Activated T-cell treated with anti-CD3 and anti-CD28 coated beads for 4 hours (primary cell): ENCODE data around the gene SSBP4.

Experiments
- DNase-seq: peaks from one replicate; pipeline ENCODE4 v3.0.0-alpha.2; 2020

The SSBP4 gene

GRCh38 chr19:18446145-18446810 is 27.1 kb downstream of the SSBP4 start:
- no peak for DNase-seq

GRCh38 chr19:18446811-18447359 is 27.7 kb downstream of the SSBP4 start:
- DNase-seq: no peak

GRCh38 chr19:18449552-18449951 is 30.4 kb downstream of the SSBP4 start:
- no peak for DNase-seq

GRCh38 chr19:18450021-18450930 is 31.1 kb downstream of the SSBP4 start:
- no peak for DNase-seq

- DNase-seq: peak; percentile 84
These were observed 32.0 kb downstream of the SSBP4 start for GRCh38 chr19:18450931-18451836.

GRCh38 chr19:18452386-18452785 is 33.2 kb downstream of the SSBP4 start:
- DNase-seq: no peak

- no peak for DNase-seq
These were observed 34.2 kb downstream of the SSBP4 start for GRCh38 chr19:18453269-18454024.

- no peak for DNase-seq
These were observed 37.1 kb downstream of the SSBP4 start for GRCh38 chr19:18456279-18456678.

- no peak for DNase-seq
These were observed 37.8 kb downstream of the SSBP4 start for GRCh38 chr19:18456974-18457373.

GRCh38 chr19:18457483-18458331 is 38.5 kb downstream of the SSBP4 start:
- no peak for DNase-seq

GRCh38 chr19:18460900-18461299 is 41.7 kb downstream of the SSBP4 start:
- DNase-seq: no peak

GRCh38 chr19:18461471-18461870 is 42.3 kb downstream of the SSBP4 start:
- DNase-seq: no peak

- DNase-seq: no peak
These were observed 45.4 kb downstream of the SSBP4 start for GRCh38 chr19:18464646-18465045.

- DNase-seq: no peak
These were observed 46.2 kb downstream of the SSBP4 start for GRCh38 chr19:18465214-18465963.

- DNase-seq: no peak
These were observed 46.8 kb downstream of the SSBP4 start for GRCh38 chr19:18465964-18466339.

- DNase-seq: no peak
These were observed 47.2 kb downstream of the SSBP4 start for GRCh38 chr19:18466354-18466753.

- no peak for DNase-seq
These were observed 48.8 kb downstream of the SSBP4 start for GRCh38 chr19:18467978-18468377.

GRCh38 chr19:18468517-18468916 is 49.3 kb downstream of the SSBP4 start:
- no peak for DNase-seq

- peak; percentile 50 for DNase-seq
These were observed 50.1 kb downstream of the SSBP4 start for GRCh38 chr19:18469069-18469846.

- no peak for DNase-seq
These were observed 51.6 kb downstream of the SSBP4 start for GRCh38 chr19:18470787-18471186.
